NCI-H774 (cell line): ENCODE measurements around the gene MKRN1.
"Not testable (repeated sequence)": the region's sequence is repeated elsewhere in the genome, so short reads cannot be mapped to it uniquely, and the experiment has no call there.

Experiments used
- DNase-seq: peaks from one replicate; lab custom pipeline; 2025; lab: John Stamatoyannopoulos, UW

MKRN1 gene, protein sequence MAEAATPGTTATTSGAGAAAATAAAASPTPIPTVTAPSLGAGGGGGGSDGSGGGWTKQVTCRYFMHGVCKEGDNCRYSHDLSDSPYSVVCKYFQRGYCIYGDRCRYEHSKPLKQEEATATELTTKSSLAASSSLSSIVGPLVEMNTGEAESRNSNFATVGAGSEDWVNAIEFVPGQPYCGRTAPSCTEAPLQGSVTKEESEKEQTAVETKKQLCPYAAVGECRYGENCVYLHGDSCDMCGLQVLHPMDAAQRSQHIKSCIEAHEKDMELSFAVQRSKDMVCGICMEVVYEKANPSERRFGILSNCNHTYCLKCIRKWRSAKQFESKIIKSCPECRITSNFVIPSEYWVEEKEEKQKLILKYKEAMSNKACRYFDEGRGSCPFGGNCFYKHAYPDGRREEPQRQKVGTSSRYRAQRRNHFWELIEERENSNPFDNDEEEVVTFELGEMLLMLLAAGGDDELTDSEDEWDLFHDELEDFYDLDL

DNA sequence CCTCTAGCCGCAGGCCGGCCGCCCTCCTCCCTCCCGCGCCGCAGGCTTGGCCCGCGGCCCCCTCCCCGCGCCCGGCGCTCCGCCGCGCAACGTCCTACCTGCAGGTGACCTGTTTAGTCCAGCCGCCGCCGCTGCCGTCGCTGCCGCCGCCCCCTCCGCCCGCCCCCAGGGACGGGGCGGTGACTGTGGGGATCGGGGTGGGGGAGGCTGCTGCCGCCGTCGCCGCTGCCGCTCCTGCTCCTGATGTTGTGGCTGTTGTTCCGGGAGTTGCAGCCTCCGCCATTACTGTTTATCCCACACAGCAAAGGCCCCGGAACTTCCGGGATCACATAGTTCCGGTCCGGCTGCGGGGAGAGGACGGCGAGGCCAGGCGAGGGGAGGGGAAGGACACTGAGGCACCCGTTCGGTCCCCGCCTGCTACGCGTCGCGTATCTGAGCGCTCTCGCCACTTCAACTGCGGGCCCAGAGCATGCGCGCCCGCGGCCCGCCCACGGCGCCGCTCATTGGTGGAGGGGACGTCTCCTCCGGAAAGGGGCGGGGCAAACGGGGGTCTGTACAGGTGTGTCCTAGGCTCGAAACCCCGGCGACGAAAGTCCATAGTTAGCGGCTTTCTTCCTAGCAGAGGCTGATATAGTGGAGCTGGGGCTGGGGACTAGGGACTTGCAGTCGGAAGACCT lies at the start of gene MKRN1:
Gene MKRN1, minus strand, starts transcription at position 444 of the 677 bp plus-strand sequence. Its CDS starts 161 bp downstream, at position 283.
- DNase-seq: peak; percentile 98

DNA sequence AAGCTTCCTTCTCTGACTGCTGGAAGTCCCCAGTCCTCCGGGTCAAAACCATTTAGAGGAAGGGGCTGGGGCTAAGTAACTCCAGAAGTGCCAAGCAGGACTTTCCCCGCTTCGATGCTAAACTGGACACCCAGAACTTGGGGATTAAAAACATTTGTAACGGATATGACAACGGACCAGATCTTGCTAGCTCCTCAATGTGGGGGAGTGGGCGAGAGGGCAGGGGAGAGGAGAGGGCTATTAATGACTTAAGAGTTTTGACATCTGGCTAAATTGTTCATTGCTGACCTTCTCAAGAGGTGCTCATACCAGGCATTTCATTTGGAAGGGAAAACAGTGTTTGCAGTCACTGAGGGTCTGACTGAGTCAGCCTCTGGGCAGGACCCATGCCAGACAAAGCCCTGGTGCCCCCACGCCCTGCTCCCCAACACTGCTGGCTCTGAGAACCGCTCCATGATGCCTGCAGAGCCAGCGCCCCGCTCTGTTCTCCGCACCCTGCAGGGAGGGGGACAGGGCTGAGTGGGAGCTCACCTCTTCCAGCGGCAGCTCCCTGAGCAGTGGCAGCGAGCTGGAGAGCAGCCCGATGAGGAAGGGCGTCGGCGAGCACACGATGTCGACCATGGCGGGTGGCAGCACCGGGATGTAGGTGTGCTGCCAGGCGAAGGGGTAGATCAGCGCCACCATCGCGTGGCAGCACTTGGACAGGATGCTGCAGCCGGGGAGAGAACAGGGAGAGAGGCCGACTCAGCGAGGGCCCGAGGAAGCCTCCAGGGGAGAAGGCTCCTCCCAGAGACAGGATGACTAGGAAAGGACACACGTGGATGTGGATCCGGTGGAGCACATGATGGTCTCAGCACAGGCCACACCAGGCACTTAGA lies 47.7 kb upstream of the MKRN1 start:
- DNase-seq: no peak

DNA sequence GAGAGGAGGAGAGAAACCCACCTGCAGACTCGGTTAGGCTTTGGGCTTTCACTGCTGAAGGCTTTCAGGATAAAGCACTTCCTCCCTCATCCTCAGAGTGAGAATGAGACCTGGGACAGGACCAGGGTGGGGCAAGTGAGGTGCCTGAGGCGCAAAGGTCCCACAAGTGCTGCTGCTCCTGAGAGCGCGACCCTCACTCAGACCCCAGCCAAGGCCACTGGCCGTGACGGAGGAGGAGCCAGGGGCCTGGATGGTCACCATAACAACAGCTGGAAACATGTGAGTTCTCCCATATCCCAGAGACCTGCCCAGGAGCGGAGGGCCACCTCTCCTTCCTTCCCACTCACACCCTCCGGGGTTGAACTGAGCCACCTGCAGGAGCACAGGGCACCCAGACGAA lies 46.9 kb upstream of the MKRN1 start:
- DNase-seq: no peak

DNA sequence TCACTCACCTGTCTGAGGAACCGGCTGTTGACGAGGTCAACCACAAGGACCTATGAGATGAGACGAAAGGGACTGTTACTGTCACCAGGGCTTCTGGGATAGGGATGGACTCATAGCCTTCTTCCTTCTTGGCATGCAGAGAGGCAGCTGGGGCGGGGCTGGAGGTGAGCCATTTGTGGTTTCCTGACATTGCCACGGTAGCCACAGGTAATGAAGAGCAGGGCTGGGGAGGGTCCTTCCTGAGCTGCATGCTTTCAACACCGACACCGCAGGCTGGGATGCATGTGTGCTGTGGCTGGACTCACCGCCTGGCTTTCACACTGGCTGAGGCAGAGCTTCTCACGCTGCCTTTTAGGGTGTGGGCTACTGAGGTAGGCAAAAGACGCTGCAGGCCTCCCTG lies 46.4 kb upstream of the MKRN1 start:
- DNase-seq: no peak

DNA sequence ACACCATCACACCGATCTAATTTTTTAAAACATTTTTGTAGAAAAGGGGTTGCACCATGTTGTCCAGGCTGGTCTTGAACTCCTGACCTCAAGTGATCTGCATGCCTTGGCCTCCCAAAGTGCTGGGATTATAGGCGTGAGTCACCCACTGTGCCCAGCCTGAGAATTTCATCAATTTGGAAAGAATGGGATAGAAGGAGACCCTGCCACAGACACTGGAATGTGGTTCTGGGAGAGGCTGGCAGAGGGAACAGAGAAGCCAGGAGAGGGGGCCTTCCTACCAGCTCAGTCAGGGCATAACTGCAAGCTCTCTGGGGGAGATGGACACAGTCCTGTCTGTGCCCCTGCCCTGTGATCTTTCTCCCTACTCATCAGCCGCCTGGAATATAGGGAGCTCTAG lies 42.1 kb upstream of the MKRN1 start:
- no peak for DNase-seq

DNA sequence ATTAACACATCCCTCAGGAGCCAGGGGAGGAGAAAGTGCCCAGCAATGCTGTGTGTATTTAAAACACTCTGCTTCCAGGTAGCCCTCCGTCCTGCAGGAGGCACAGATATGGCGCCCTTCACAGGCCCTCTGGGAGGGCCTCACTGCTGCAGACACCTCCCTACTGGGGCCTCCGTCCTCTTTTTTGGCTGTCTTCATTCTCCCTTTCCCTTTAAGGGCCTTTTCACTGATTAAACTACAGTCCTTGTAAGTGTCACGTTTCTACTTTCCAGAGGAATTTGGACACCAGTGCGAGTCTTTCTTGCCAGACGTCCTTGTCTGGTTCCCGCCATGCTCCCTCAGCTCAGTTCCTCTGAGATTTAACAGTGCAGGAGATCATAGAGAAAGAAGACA lies 39.7 kb upstream of the MKRN1 start:
- DNase-seq: no peak

DNA sequence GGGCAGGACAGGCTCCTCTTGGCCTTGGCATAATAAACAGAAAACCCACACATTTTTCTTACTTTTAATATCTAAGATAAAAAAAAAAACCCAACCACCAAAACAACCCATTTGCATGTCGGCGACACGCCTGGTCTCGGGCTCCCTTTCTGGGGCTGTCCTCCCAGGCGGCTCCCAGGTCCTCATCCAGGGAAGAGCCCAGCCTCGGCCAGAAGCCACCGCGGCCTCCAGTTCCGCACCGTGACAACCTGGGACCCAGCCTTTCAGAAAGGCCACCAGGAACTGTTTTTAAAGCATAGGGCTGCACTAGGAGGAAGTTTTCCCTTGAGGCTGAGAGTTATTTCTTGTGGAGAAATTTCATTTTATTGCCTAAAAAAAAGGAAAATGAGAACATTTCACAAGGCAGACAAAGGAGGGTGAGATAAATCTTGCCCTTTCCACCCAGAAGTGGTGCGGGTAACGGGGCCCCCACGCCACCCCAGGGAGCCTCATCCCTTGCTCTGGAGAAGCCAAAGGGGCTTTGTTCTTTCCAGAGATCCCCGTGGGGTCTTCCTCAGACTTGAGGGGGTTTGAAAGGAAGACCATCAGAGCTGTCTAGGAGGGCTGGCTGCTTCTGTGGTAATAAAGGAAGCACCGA lies 39.2 kb upstream of the MKRN1 start:
- DNase-seq: no peak

DNA sequence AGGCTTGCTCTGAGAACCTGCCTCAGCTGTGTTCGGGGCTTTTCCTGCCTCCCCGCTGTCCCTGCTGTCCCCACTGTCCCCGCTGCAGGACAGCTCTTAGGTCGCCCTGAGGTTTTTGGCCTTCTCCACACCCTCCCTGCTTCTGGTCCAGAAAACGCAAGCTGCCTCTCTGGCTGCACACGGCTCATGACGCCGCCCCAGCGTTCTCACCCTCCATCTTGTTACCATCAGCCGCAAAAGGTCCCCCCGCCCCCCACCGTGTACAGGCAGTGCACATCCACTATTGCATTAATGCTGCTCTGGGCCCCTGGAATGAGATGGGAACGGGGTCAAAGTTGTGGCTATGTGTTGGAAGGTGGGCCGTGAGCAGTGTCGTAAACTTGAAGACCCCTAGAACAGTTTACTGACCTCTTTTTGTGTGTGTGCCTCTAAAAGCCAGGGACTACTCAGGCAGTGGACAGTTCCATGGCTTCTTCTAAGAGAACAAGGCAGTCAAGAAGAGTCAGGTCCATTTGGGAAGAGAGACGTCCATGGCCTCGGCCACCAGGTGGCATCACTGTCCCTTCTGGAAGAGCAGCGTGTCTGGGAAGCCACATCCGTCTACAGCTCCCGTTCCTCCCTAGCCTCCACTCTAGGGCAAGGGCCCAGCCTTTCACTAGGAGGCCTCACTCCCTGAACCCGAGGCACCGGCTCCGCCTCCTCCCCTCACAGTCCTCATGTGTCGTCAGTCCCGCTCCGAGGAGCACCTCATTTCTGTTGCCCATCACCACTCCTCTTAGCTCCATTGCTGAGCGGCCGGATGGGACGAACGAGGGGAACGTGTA lies 38.5 kb upstream of the MKRN1 start:
- peak; percentile 64 for DNase-seq

DNA sequence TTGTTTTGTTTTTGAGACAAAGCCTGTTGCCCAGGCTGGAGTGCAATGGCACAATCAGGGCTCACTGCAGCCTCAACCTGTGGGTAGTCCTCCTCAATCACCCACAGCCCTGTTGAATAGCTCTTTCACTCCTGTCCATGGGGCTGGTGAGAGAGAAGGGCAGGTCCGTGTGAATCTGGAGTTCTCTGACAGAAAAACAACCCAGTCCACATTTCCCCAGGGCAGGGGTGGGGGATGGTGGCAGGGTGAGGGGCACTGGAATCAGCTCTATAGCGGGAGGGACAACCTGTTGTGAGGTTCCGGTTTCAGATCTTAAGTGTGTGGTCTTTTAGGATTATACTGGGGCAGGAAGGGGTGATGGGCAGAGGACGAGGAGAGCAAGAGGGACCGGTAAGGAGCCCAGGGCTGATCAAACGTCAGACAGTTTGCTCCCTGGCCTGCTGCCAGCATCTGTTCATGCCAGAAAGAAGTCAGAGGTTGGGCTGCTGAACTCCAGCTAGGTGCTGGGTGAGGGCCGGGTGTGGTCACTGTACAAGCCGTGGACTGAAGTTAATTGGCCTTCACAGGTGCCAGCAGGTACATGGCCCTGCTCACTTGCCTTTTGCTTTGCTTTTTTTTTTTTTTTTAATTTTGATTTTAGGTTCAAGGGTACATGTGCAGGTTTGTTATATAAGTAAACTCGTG lies 33.2 kb upstream of the MKRN1 start:
- DNase-seq: peak; percentile 61

DNA sequence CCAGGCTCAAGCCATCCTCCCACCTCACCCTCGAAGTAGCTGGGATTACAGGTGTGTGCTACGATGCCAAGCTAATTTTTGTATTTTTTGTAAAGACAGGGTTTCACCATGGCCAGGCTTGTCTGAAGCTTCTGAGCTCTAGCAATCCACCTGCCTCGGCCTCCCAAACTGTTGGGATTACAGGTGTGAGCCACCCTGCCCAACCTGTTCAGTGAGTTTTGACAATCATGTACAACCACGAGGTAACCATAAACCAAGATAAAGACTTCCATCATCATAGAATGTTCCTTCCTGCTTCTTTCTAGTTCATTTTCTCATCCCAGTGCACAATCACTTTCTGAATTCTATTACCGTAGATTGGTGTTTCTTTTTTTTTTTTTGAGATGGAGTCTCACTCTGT lies 30.5 kb upstream of the MKRN1 start:
- DNase-seq: no peak

DNA sequence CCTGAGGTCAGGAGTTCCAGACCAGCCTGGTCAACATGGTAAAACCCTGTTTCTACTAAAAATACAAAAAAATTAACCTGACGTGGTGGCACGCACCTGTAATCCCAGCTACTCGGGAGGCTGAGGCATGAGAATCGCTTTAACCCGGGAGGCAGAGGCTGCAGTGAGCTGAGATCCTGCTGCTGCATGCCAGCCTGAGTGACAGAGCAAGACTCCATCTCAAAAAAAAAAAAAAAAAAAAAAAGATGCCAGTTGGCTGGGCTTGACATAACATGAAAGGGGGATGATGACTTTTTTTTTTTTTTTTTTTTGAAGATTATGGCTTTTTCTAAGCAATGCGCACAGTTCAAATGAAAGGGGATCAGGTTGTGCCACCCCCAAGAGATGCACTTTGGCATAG lies 28.3 kb upstream of the MKRN1 start:
- not testable (repeated sequence) for DNase-seq

DNA sequence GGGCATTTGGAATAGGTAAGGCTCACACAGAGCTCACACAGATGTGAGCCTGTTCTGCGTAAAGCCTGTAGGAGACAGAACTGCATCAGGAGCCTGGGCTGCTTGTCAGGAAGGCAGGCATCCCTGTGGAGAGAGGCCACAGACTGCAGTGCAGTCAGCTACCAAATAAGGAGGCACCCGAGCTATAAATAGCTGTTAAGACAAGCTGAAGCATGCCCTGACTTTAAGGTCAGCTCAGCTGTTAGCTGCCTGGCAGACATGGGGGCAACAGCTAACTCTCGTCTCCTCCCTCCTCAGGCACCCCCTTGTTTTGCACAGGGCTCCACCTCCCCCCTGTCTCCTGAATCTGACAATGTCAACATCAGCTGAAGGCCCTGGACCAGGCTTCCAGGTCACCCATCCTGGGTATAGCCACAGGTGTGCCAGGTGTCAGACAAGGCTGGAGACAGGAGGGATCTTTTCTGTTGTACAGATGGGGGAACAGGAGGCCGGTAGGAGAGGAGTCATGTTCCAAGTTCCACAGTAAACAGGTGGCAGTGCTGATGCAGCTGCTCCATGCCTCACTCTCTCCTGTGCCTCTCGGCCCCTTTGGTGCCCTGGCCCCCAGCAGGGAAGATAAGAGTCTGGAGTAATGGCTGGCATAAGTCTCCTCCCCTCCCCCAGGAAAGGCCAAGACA lies 27.6 kb upstream of the MKRN1 start:
- DNase-seq: peak; percentile 38

DNA sequence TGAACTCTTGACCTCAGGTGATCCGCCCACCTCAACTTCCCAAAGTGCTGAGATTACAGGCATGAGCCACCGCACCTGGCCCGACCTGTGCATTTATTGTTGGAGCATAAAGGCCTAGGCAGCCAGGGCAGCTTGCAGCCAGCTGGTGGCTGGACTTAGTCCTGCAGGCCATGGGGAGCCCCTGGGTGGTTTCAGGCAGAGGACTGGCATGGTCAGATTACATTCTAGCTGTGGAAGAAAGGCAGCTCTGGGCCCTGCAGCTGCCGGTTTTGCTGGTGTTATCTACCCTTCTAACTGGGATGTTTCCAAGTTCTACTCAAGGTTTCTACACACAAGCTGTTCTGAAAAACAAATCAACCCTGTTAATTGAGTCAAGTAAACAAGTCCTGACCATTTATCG lies 22.7 kb upstream of the MKRN1 start:
- DNase-seq: no peak

DNA sequence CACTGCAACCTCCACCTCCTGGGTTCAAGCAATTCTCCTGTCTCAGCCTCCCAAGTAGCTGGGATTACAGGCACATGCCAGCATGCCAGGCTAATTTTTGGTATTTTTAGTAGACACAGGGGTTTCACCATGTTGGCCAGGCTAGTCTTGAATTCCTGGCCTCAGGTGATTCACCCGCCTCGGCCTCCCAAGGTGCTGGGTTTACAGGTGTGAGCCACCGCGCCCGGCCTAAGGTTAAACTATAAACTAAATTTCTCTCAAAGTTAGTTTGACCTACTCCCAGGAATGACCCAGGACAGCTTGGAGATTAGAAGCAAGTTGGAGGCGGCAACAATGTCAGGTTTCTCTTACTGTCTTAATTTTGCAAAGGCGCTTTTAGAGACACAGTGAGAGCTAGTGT lies 18.5 kb upstream of the MKRN1 start:
- not testable (repeated sequence) for DNase-seq

DNA sequence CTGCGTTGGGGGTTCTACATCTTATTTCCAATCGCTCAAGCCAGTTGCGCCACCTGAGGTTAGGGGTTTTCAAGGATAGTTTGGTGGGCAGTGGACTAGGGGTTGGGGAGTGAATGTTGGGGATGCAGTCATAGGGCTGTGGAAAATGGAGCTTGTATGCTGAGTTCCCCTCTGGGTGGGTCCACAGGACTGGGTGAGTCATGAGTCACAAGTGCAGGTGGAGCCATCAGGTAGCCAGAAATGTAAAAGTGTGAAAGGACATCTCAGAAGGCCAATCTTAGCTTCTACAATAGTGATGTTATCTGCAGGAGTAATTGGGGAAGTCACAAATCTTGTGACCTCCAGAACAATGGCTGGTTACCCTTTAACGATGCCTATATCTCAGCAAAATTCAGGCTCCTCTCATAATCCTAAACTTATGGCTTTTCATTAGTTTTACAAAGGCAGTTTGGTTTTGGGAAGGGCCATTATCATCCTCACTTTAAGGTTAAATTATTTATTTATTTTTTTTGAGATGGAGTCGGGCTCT lies 18.0 kb upstream of the MKRN1 start:
- no peak for DNase-seq

DNA sequence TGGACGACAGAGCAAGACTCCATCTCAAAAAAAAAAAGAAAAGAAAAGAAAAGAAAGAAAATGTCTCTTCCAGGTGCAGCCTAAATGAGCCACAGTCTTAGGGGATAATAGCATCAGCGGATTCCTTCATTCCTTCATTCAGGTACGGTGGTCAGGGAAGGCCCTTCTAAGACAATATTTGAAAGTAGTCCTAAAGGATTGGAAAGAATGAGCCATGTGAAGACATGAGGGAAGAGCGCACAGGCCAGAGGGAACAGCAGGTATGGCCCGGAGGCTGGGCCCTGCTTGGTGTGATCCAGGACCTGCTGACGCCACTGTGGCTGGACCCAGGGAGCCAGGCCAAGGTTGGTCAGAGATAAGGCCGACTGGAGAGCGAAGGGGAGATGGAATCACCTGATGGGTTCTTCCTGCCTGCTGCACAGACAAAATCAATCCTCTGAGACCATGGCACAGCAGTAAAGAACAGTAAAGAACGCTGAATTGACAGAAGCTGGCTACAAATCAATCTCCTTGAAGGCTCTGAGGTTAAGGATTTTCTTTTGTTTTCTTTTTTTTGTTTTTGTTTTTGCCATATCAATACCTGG lies 16.3 kb upstream of the MKRN1 start:
- no peak for DNase-seq

DNA sequence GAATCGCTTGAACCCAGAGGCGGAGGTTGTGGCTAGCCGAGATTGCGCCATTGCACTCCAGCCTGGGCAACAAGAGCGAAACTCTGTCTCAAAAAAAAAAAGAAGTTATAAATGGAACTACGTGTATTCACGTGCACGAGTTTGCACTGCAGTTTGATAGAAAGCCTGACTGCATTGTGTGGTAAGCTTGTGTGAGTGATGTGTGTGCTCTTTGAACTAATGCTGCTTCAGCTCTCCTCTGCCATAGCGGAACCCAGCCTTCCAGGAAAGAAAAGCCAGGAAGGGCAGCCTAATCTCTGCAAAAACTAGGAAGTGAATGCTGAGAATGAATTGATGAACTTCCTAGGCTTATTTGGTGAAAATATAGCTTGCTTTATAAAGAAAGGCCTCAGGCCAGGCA lies 15.6 kb upstream of the MKRN1 start:
- no peak for DNase-seq

DNA sequence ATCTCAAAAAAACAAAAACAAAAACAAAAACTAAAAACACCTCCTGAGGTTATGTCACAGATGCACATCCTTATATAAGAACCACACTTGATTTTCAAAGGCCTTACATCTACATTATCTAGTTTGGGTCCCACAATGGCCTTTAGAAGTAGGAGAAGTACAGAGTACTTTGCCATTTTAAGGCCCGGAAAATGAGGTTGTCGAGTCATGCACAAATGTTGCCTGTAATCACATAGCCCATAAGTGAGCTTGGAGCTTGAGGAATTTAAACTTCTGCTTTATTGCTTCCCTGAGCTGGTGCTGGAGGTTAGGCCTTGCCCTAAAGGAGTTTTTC lies 9.7 kb upstream of the MKRN1 start:
- no peak for DNase-seq

DNA sequence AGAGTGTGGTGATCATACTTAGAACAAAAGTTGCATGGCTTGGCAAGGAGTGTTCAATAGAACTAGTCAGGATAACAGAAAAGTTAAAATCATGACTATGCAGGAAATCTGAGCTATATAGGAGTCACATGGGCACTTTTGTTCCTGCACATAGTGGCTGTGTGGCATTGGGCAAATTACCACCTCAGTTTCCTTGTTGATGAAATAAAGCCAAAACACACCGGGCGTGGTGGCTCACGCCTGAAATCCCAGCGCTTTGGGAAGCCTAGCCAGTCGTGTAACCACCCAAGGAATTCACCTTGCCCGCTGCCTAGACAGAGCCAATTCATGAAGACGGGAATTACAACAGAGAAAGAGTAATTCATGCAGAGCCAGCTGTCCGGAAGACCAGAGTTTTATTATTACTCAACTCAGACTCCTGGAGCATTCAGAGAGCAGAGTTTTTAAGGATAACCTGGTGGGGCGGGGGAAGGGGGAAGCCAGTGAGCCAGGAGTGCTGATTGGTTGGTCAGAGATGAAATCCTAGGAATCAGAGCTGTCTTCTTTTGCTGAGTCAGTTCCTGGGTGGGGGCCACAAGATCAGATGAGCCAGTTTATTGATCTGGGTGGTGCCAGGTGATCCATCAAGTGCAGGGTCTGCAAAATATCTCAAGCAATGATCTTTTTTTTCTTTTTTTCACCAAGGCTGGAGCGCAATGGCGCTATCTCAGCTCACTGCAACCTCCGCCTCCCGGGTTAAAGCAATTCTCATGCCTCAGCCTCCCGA lies 6.4 kb upstream of the MKRN1 start:
- no peak for DNase-seq
